Cardiac muscle cell (in vitro differentiated cells and primary cell): ENCODE data around the gene AGTR1. TPM values are rescaled to one million over a fixed set of nuclear protein-coding genes. Genes with fewer than 3 reads are reported as not detected.

Experiments
- DNase-seq, 2 donors: peaks; one replicate each; pipeline versions ENCODE4 v3.0.0 to v3.0.0-alpha.2; 2010 to 2017; ENCODE audit warnings: low read depth in 1 of 2, low spot score in 1 of 2
- H3K27ac ChIP-seq: fragments of 200-600 bp; sonication (generic); 2 replicates; pipeline ENCODE4 v1.5.1; 2016
- H3K27me3 ChIP-seq: fragments of 200-600 bp; sonication (generic); 2 replicates; pipeline ENCODE4 v1.6.0; 2016; ENCODE audit warnings: control low read depth
- H3K36me3 ChIP-seq: fragments of 200-600 bp; sonication (generic); 2 replicates; pipeline ENCODE4 v1.5.1; 2016; ENCODE audit warnings: control low read depth
- H3K4me1 ChIP-seq: fragments of 200-600 bp; sonication (generic); 2 replicates; pipeline ENCODE4 v1.8.1; 2017; ENCODE audit warnings: low read depth, mild to moderate bottlenecking, mixed run types
- H3K4me3 ChIP-seq: fragments of 200-600 bp; sonication (generic); 2 replicates; pipeline ENCODE4 v1.5.1; 2016; ENCODE audit warnings: mild to moderate bottlenecking
- H3K9me3 ChIP-seq: fragments of 200-600 bp; sonication (generic); 2 replicates; pipeline ENCODE4 v1.5.1; 2017; ENCODE audit warnings: low read depth, mild to moderate bottlenecking, control low read depth
- polyA plus RNA-seq: library from polyadenylated mRNA; unstranded; fragments of >200 nt; fragmentation: Nextera tagmentation; extraction: Ambion mirVana; gene quantifications from 2 replicates; pipeline ENCODE4 v1.2.1, GENCODE V29; 2016
- total RNA-seq: library from RNA; depleted of rRNA; stranded (reverse); fragments of >200 nt; gene quantifications from 2 replicates; pipeline ENCODE4 v1.2.3, GENCODE V29; 2016
- TF ChIP-seq, protein P1 (sequence below): IDR thresholded peaks from 2 replicates; pipeline ENCODE4 v1.5.1; 2012; ENCODE audit warnings: low read depth, mild to moderate bottlenecking, low read length

Gene AGTR1
- total and polyA plus RNA-seq, 2 experiments from 2014 or later, result not detected

DNA sequence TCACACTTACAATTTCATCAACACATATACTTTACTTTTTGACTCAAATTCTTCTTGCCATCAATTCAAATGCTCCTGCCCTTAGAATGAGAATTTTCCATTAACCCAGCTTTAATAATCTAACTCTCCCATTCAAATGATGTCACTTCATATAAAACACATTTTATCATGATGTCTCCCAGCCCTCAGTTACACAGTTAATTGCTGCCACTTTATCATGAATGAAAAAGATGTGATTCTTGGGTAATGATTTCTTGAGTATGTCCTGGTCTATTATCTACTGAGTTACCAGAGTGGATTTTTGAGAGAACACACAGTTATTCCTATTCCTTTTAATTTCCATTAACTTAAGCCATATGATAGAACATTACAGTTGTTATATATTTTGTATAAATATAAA is 7.6 kb downstream of the AGTR1 start:
- TF ChIP-seq, protein P1, sequence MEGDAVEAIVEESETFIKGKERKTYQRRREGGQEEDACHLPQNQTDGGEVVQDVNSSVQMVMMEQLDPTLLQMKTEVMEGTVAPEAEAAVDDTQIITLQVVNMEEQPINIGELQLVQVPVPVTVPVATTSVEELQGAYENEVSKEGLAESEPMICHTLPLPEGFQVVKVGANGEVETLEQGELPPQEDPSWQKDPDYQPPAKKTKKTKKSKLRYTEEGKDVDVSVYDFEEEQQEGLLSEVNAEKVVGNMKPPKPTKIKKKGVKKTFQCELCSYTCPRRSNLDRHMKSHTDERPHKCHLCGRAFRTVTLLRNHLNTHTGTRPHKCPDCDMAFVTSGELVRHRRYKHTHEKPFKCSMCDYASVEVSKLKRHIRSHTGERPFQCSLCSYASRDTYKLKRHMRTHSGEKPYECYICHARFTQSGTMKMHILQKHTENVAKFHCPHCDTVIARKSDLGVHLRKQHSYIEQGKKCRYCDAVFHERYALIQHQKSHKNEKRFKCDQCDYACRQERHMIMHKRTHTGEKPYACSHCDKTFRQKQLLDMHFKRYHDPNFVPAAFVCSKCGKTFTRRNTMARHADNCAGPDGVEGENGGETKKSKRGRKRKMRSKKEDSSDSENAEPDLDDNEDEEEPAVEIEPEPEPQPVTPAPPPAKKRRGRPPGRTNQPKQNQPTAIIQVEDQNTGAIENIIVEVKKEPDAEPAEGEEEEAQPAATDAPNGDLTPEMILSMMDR, result no peak
- H3K4me3 ChIP-seq, result no peak overlapping the region
- no peak for DNase-seq
- no peak overlapping the region for H3K27ac ChIP-seq
- peaks cover 9% of the 10 kb centered on the region for H3K4me1 ChIP-seq
- peaks cover 21% of the 10 kb centered on the region for H3K27me3 ChIP-seq
- no peaks in the 10 kb centered on the region for H3K36me3 ChIP-seq
- no peaks in the 10 kb centered on the region for H3K9me3 ChIP-seq

DNA sequence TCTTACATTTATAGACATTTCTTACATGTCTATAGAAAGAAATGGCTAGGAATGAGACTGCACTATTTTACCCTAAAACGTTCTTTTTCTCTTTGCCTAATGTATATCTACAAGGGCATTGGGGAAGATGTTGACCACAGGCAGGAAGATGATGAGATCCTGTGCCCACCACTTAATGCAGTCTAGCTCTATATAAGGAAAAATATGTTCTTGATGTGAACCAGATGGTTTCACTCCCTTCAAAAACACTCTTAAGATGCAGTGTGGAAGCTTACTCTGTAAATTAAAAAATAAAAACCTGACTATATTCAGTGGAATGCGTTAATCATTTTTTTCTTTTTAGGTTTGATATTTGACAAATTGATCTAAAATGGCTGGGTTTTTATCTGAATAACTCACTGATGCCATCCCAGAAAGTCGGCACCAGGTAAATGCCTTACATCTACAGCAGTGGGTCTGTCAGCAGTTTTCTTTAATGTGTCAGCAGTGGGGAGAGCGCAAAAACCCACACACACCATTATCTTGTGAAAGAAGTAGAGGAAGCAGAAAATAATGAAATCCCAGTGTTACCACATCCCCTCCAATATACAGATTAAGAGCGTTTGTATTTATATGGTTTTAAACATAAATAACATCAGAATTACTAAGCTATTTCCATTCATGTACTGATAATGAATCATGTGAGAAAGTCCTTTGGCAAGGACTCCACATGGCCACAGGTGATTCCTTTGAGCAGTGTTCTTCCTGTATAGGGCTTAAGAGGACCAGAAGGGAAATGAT is 10.1 kb downstream of the AGTR1 start:
- peaks cover 6% of the 10 kb centered on the region for H3K27me3 ChIP-seq
- no peak overlapping the region for H3K4me3 ChIP-seq
- H3K4me1 ChIP-seq, result peaks cover 9% of the 10 kb centered on the region
- no peaks in the 10 kb centered on the region for H3K36me3 ChIP-seq
- no peak overlapping the region for H3K27ac ChIP-seq
- H3K9me3 ChIP-seq, result no peaks in the 10 kb centered on the region
- DNase-seq, result peak in 1 of 2 donors; percentile 18
- TF ChIP-seq, protein P1, result no peak

DNA sequence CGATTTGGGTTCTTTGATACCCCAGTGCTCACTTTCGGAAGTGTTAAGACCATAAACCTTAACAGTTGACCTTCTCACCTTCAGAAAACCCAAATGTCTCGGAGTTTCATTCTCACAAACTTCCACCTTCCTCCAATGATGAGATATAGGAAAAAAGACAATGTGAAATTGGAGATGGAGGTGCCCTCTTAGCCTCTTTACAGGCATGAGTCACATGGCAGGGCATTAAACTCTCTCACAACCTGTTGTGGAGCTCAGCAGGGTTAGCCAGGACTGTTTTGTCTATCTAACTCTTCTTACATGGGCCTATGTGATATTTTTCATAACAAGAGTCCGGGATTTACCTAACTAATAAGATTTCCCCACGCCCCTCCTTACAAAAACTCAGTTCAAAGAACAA is 10.7 kb downstream of the AGTR1 start:
- H3K4me1 ChIP-seq, result peaks cover 9% of the 10 kb centered on the region
- TF ChIP-seq, protein P1, result no peak
- no peaks in the 10 kb centered on the region for H3K9me3 ChIP-seq
- no peak overlapping the region for H3K27ac ChIP-seq
- H3K4me3 ChIP-seq, result no peak overlapping the region
- no peaks in the 10 kb centered on the region for H3K36me3 ChIP-seq
- peaks cover 6% of the 10 kb centered on the region for H3K27me3 ChIP-seq
- DNase-seq, result no peak

DNA sequence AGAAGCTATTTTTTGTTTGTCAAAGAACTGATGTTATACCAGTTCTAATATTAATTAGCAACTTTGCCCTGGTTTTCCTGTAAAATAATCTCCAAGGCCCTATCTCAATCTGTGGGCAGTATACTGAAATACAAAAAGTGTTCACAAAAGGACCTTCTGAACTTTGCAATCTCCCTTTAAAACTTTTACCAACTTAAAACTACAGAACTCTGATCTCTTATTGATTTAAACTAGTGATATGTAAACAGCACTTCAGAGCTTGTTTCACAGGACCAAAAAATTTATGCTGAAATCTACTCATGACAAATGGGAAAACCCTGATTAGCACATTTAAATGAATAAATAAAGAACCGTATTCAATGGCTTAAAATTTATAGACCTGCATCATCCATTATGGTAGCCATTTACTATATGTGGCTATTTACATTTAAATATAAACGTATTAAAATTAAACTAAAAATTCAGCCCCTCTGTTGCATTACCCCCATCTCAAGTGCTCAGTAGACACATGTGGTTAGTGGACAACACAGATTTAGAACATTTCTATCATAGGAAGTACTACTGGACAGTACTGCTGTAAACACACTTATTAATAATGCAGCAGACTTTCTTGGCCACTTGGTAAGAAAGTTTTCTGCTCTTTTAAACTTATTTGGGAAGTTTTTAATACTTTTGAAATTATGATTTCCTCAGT is 12.0 kb downstream of the AGTR1 start:
- Histone ChIP-seq H3K9me3 (no peaks in the 10 kb centered on the region), H3K27me3 (peaks cover 2% of the 10 kb centered on the region), H3K4me3 (no peak overlapping the region), H3K36me3 (no peaks in the 10 kb centered on the region), H3K27ac (no peak overlapping the region), H3K4me1 (peaks cover 9% of the 10 kb centered on the region)
- no peak for DNase-seq
- TF ChIP-seq, protein P1, result no peak

DNA sequence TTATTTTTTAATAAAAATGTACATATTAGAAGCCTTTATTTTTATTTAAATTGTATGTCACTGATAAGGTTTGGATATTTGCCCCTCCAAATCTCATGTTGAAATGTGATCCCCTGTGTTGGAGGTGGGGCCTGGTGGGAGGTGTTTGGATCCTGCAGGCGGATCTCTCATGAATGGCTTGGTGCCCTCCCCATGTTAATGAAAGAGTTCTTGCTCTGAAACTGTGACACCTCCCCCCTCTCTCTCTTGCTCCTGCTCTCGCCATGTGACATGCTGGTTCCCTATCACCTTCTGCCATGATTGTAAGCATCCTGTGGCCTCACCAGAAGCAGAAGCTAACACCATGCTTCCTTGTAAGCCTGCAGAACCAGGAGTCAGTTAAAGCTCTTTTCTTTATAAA is 13.0 kb downstream of the AGTR1 start:
- Histone ChIP-seq H3K36me3 (no peaks in the 10 kb centered on the region), H3K27me3 (no peaks in the 10 kb centered on the region), H3K4me1 (peaks cover 9% of the 10 kb centered on the region), H3K27ac (no peak overlapping the region), H3K9me3 (no peaks in the 10 kb centered on the region), H3K4me3 (no peak overlapping the region)
- no peak for DNase-seq
- TF ChIP-seq, protein P1, result no peak
